GM19455 (cell line): ENCODE results near the gene METTL15.
"Not testable (repeated sequence)": the region's sequence is repeated elsewhere in the genome, so short reads cannot be mapped to it uniquely, and the experiment has no call there.

Experiments
- ATAC-seq: cut with Tn5 transposase; IDR thresholded peaks from one replicate; pipeline ENCODE4 v1.9.1; 2021; ENCODE audit not compliant: unreplicated experiment

Gene METTL15

DNA sequence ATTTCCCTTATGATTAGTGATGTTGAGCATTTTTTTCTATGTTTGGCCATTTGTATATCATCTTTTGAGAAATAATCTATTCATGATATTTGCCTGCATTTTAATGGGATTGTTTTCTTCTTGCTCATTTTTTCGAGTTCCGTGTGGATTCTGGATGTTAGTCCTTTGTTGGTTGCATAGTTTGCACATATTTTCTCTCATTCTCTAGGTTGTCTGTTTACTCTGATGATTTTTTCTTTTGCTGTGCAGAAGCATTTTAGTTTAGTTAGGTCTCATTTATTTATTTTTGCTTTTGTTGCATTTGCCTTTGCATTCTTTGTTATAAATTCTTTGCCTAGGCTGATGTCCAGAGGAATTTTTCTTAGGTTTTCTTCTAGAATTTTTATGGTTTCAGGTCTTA is 87.3 kb downstream of the METTL15 start:
- ATAC-seq = no peak

DNA sequence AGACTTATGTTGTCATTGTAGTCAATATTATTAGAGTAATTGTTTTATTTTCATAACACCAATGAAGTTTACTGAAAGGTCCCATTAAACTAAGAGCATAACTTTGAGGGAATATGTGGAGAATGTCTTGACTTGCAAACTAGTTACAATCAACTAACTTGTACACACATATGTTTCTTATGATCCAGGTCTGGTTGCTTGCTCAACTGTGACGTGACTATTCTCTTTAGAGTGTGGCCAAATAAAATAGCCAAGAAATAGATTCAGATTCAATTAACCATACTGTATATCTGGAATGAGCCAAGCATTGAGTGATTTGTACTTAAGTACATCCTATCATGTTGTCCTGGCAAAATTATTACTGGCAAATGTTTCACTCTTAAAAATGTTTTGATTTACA is 101.7 kb downstream of the METTL15 start:
- ATAC-seq = no peak

DNA sequence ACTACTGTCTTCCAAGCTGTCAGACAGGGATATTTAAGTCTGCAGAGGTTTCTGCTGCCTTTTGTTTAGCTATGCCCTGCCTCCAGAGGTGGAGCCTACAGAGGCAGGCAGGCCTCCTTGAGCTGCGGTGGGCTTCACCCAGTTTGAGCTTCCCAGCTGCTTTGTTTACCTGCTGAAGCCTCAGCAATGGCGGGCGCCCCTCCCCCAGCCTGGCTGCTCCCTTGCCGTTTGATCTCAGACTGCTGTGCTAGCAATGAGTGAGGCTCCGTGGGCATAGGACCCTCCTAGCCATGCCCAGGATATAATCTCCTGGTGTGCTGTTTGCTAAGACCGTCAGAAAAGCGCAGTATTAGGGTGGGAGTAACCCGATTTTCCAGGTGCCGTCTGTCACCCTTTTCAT is 113.9 kb downstream of the METTL15 start:
- ATAC-seq = not testable (repeated sequence)

DNA sequence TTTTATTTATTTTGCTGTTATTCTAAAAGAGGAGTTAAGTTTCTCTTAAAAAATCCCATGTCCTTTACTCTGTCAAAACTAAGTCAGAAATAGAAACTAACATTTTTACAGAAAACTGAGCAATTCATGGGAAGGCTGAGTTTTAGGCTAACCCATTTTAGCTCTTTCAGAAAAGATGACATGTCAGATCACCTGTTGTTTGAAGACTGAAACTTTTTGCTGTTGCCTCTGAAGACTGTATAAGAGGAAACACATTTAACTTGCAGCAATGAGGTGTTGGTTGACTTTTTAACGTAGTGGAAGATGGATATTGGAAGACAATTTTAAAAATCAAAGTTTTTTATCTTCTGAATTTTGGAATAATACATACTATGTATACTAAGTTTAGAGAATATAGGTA is 115.4 kb downstream of the METTL15 start:
- ATAC-seq = no peak

GRCh38 chr11:28223994-28224393 is 115.8 kb downstream of the METTL15 start:
- no peak for ATAC-seq

DNA sequence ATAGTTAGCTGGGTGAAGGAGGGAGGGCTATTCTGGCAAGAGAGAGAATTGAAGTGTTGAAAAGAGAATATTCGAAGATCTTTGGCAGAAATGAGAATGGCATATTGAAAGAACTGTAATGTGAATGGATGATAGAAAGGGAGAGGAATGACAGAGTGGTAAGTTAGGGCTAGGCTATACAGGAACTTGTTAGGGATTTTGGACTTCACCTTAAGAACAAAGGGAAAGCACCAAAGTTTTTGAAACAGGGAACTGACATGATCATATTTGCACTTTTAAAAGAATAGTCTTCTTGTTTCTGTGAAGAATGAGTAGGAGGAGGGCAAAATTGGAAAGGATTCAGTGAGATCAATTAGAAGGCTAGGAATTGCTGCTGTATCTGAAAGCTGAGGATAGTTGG is 119.3 kb downstream of the METTL15 start:
- no peak for ATAC-seq

DNA sequence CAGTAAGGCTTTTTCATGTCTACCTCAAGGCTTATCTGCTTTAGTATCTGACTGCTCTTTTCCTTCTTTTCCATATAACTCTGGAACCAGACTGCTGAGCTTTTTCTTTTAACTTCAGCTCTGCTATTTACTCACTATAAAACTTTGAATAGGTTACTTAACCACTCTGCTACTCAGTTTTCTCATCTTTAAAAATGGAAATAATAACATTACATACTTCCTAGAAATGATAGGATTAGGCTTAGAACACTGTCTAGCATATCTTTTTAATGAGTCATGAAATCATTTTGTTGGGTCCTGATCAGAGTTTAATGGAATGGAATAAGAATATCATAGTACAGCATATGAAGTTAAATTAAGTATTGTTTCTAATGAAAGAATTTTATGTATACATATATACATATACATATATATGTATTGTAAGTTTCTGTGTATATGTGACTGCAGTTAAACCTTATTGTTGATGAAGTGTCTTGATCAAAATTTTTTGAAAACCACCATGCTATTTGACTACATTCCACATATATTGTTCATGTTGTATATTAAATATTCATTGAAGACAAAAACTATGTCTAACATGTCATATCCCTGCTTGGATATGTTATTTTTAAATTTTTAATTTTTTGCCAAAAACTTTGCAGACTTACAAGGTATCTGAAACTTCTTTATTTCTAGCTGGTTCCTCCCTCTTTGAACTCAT is 120.2 kb downstream of the METTL15 start:
- no peak for ATAC-seq

DNA sequence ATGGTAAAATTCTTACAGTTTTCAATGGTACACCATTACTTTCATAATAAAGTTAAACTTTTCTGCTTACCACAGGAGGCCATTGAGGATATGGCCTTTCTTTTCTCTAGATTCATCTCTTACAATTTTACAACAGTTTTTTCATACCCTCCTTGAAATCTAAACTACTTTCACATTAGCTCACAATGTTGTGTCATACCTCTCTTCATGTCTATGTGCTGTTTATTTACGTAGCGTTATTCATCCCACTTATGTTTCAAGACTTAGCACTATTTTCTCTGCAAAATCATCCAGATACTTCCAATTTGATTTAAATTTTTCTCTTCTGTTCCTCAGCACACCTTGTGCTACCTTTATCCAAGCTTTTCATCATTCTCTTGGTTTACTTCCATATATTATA is 123.3 kb downstream of the METTL15 start:
- ATAC-seq = no peak

GRCh38 chr11:28232649-28233048 is 124.5 kb downstream of the METTL15 start:
- ATAC-seq = no peak

GRCh38 chr11:28241760-28242159 is 133.6 kb downstream of the METTL15 start:
- no peak for ATAC-seq

DNA sequence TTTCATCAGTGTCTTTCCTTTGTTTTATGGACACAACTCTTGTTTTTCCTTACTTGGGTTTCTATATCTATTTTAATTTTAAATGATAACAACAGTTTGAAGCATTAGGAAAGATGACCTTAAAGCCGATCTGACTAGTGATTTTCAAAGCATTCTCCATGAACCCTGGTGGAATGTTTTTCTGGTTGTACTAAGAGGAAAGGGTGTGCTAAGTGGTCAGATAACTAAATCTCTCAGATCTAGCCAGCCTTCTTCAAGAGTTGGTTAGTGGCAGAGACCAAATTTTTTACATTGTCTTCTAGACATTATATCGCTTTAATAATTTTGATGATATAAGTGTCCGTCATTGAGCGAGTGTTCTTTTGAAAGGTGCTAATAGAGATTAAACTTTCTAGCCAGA is 134.4 kb downstream of the METTL15 start:
- ATAC-seq = no peak

DNA sequence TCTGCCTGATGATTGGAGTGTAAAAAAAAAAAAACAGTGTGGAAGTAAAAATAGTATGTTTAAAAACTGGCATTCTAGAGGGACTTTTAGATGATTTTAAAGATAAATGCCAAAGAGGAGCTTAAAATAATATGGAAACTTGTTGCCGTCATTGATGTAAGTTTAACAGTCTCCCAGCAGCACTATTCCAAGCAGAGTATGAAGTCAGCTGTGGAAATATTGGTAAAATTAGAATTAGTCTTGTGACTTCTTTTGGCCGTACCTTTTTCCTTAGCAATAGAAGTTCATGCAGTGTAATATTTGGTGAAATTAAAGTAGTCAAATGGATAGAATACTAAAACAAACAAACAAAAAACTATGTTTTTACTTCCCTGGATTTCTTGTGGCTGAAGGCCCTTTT is 134.9 kb downstream of the METTL15 start:
- no peak for ATAC-seq

DNA sequence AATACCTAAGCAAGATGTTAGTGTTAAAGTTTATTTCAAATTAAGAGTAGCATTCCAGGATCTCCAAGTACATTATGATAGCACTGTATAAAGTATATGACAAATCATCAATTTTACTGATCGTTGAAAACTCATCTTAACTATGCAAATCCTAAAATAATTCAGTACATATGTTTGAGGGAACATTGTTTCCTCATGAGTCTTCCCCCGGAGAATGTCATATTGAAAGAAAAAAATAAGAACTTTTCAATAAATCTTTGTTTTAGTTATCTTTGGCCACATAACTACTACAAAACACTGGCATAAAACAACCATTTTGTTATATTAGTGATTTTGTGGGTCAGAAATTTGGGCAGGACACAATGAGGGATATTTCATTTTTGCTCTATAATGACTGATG is 135.4 kb downstream of the METTL15 start:
- ATAC-seq = no peak

DNA sequence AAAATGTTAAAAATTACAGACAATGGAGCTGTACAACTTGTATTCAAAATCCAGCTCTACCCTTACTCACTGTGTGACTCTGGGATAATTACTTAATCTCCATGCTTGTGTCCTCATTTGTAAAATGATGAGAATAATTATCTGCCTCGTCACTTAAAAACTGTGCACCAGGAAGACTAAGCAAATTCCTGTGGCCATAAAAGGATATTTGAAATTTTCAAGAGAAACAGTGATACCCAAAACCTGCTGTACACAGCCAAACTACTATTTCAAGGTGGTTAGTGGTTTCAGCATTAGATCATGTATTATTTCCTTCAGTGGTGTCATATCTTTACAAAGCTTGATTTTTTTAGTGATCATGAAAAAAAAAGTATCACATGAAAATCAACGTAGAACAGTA is 136.9 kb downstream of the METTL15 start:
- no peak for ATAC-seq

GRCh38 chr11:28250192-28250591 is 142.0 kb downstream of the METTL15 start:
- no peak for ATAC-seq

DNA sequence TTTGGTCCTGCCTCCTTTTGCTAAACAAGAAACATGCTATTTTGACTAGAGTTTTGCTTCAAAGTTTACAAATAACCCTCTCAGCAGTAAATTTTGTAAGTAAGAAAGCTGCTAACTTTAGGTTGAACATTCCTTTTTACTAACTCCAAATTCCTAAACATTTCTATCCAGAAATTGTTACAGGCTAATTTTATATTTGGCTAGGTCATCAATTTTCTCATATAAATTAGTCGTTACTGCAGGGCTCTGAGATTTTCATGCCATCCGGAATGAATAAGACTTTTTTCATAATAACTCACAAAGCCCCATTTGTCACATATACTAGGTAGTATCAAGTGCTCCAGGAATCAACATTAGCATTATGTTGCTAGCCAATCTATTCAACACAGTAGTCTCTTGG is 143.1 kb downstream of the METTL15 start:
- ATAC-seq = no peak

- no peak for ATAC-seq
These were observed 149.6 kb downstream of the METTL15 start for GRCh38 chr11:28257761-28258160.

GRCh38 chr11:28259177-28259843 is 151.1 kb downstream of the METTL15 start:
- ATAC-seq = no peak

- ATAC-seq = no peak
These were observed 160.7 kb downstream of the METTL15 start for GRCh38 chr11:28268925-28269324.

DNA sequence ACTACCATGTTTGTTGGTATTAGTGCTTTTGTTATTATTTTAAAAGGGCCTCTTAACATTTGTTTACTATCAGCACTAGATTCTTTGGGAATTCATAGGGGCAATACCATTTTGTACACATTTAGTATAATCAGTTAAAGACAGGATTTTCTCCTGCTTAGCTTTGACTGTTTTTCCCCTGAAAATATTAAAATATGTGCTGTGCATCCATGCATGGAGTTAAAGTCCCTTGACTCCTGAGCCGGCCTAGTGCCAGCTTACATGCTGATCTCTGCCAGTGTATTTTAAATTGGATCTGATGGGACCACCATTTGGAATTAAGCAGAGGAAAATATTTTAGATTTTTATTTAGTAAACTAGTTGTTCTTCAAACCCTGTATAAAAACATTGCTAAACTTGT is 161.4 kb downstream of the METTL15 start:
- no peak for ATAC-seq

DNA sequence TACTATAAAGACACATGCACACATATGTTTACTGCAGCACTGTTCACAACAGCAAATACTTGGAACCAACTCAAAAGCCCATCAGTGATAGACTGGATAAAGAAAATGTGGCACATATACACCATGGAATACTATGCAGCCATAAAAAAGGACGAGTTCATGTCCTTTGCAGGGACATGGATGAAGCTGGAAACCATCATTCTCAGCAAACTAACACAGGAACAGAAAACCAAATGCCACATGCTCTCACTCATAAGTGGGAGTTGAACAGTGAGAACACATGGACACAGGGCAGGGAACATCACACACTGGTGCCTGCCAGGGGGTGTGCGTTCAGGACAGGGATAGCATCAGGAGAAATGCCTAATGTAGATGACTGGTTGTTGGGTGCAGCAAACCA is 164.1 kb downstream of the METTL15 start:
- not testable (repeated sequence) for ATAC-seq

- ATAC-seq = no peak
These were observed 166.0 kb downstream of the METTL15 start for GRCh38 chr11:28274216-28274615.

DNA sequence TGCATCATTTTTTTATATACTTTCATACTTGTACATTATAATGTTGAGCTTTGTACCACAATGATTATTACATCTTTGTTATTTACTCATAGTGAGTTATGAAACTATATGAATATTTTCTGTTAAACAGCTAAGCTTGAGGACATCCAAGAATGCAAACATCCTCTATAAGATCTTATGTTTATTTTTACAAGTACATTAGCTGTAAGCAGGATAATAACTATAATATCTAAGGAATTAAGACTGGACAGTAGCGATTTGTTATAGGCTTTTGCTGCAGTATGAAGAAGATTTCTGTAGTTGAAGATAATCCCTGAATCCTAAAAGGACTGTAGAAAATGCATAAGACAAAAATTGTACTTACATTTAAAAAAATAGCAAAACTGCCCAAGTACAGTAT is 176.0 kb downstream of the METTL15 start:
- ATAC-seq = no peak
